Nephron progenitor cell (in vitro differentiated cells): Measurements from ENCODE around the gene PAX7.

Experiments
- DNase-seq: peaks from one replicate; pipeline ENCODE4 v3.0.0; 2021
- H3K27ac Mint-ChIP-seq: 2 replicates; pipeline ENCODE4 v1.8.0; 2021; ENCODE audit warnings: mild to moderate bottlenecking, moderate library complexity, mixed read lengths
- H3K27me3 Mint-ChIP-seq: 2 replicates; pipeline ENCODE4 v1.8.0; 2021; ENCODE audit warnings: mild to moderate bottlenecking, low read depth, mixed read lengths; ENCODE audit not compliant: poor library complexity
- H3K36me3 Mint-ChIP-seq: 2 replicates; pipeline ENCODE4 v1.8.0; 2021; ENCODE audit warnings: low read depth, mixed read lengths
- H3K4me1 Mint-ChIP-seq: 2 replicates; pipeline ENCODE4 v1.8.0; 2021; ENCODE audit warnings: mixed read lengths
- H3K4me3 Mint-ChIP-seq: 2 replicates; pipeline ENCODE4 v1.8.0; 2021; ENCODE audit warnings: mild to moderate bottlenecking, moderate library complexity, mixed read lengths
- H3K9me3 Mint-ChIP-seq: 2 replicates; pipeline ENCODE4 v1.8.0; 2021; ENCODE audit warnings: mild to moderate bottlenecking, moderate library complexity, mixed read lengths
- TF ChIP-seq, protein P1 (sequence below): fragments of 200-600 bp; sonication (generic); IDR thresholded peaks from 2 replicates; pipeline ENCODE4 v1.5.0; 2021; ENCODE audit warnings: antibody characterized with exemption

Gene PAX7

DNA sequence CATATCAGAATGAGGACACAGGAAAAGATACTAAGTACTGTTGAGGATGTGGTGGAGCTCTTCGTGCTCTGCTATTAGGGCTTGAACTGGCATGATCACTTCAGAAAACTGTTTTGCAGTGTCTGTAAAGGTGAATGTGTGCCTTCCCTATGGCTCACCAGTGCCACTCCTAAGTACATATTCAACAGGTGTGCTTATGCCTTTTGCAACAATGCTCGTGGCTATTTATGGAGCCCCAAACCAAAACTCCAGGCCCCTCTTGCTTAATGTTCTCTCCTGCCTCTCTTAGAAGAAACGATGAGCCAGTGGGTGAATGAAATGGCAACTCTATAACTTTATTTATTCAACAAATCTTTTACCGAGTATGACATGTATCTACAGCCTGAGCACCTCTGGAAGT is 158.6 kb downstream of the PAX7 start:
- Mint-ChIP-seq H3K9me3 (peaks cover 9% of the 10 kb centered on the region), H3K36me3 (no peaks in the 10 kb centered on the region), H3K27ac (no peak overlapping the region), H3K4me1 (peaks cover 23% of the 10 kb centered on the region), H3K4me3 (no peak overlapping the region), H3K27me3 (peaks cover 72% of the 10 kb centered on the region)
- TF ChIP-seq, protein P1, sequence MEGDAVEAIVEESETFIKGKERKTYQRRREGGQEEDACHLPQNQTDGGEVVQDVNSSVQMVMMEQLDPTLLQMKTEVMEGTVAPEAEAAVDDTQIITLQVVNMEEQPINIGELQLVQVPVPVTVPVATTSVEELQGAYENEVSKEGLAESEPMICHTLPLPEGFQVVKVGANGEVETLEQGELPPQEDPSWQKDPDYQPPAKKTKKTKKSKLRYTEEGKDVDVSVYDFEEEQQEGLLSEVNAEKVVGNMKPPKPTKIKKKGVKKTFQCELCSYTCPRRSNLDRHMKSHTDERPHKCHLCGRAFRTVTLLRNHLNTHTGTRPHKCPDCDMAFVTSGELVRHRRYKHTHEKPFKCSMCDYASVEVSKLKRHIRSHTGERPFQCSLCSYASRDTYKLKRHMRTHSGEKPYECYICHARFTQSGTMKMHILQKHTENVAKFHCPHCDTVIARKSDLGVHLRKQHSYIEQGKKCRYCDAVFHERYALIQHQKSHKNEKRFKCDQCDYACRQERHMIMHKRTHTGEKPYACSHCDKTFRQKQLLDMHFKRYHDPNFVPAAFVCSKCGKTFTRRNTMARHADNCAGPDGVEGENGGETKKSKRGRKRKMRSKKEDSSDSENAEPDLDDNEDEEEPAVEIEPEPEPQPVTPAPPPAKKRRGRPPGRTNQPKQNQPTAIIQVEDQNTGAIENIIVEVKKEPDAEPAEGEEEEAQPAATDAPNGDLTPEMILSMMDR = no peak
- DNase-seq = no peak

DNA sequence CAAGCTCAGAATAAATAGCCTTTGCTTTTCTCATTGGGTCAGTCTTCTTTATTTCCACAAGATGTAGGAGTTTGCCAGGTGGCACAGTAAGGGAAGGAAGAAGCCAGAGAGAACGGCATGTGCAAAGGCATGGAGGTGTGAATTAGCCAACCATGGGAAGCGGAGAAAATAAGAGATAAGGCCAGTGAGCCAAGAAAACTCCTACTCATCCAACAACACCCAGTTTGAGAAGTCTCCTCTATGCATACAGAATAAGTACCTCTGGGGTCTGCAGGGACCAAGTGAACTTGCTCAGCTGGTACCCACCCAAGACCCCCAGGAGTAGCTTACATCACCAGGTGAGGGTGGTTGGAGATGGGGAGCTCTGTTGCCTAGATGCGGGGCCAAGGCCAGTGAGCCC is 162.1 kb downstream of the PAX7 start:
- Mint-ChIP-seq H3K4me3 (no peak overlapping the region), H3K4me1 (peaks cover 35% of the 10 kb centered on the region), H3K27me3 (peaks cover 41% of the 10 kb centered on the region), H3K36me3 (no peaks in the 10 kb centered on the region), H3K27ac (no peak overlapping the region), H3K9me3 (peaks cover 9% of the 10 kb centered on the region)
- DNase-seq = no peak
- TF ChIP-seq, protein P1 = no peak

GRCh38 chr1:18793164-18793563 is 162.5 kb downstream of the PAX7 start:
- peaks cover 39% of the 10 kb centered on the region for H3K4me1 Mint-ChIP-seq
- H3K36me3 Mint-ChIP-seq = no peaks in the 10 kb centered on the region
- peaks cover 39% of the 10 kb centered on the region for H3K27me3 Mint-ChIP-seq
- TF ChIP-seq, protein P1 = no peak
- H3K27ac Mint-ChIP-seq = no peak overlapping the region
- no peak for DNase-seq
- no peak overlapping the region for H3K4me3 Mint-ChIP-seq
- peaks cover 9% of the 10 kb centered on the region for H3K9me3 Mint-ChIP-seq

GRCh38 chr1:18794051-18794450 is 163.4 kb downstream of the PAX7 start:
- TF ChIP-seq, protein P1 = no peak
- no peak for DNase-seq
- no peak overlapping the region for H3K27ac Mint-ChIP-seq
- peaks cover 9% of the 10 kb centered on the region for H3K9me3 Mint-ChIP-seq
- peaks cover 39% of the 10 kb centered on the region for H3K27me3 Mint-ChIP-seq
- no peaks in the 10 kb centered on the region for H3K36me3 Mint-ChIP-seq
- H3K4me1 Mint-ChIP-seq = peaks cover 48% of the 10 kb centered on the region
- H3K4me3 Mint-ChIP-seq = no peak overlapping the region

GRCh38 chr1:18794561-18794960 is 163.9 kb downstream of the PAX7 start:
- TF ChIP-seq, protein P1 = peak; percentile 14
- Mint-ChIP-seq H3K27ac (no peak overlapping the region), H3K4me3 (no peak overlapping the region), H3K27me3 (peaks cover 37% of the 10 kb centered on the region), H3K4me1 (peaks cover 53% of the 10 kb centered on the region), H3K36me3 (no peaks in the 10 kb centered on the region), H3K9me3 (peaks cover 9% of the 10 kb centered on the region)
- no peak for DNase-seq

DNA sequence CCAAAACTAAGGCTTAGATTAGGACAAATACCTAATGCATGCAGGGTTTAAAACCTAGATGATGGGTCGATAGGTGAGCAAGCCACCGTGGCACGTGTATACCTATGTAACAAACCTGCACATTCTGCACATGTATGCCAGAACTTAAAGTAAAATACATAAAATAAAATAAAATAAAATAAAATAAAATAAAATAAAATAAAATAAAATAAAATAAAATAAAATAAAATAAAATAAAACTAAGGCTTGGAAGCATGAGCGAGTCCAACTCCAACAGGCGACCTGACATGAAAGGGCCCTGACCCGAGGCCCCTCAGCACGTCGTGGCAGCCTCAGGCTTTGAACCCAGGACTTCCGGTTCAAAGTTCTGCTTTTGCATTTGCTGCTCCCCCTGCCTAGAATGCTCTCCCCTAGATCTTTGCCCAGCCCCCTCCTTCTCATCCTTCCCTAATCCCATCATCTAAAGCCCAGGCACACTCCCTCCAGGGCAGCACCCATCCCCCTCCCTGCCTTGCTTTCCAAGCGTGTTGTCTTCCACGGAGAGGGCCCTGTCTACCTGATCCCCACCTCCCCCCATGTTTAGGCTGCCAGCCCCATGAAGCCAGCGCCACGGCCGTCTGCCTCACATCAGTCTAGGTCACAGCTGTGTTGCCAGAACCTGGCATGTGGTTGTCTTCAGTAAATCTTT is 164.5 kb downstream of the PAX7 start:
- H3K4me3 Mint-ChIP-seq = no peak overlapping the region
- H3K36me3 Mint-ChIP-seq = no peaks in the 10 kb centered on the region
- no peak overlapping the region for H3K27ac Mint-ChIP-seq
- H3K9me3 Mint-ChIP-seq = peaks cover 9% of the 10 kb centered on the region
- TF ChIP-seq, protein P1 = no peak
- peaks cover 53% of the 10 kb centered on the region for H3K4me1 Mint-ChIP-seq
- DNase-seq = no peak
- peaks cover 31% of the 10 kb centered on the region for H3K27me3 Mint-ChIP-seq
